Testis (tissue), 3 donors: ENCODE results near the gene NLK. TPM values are rescaled to one million over a fixed set of nuclear protein-coding genes. Genes with fewer than 3 reads are reported as not detected.
"Not testable (repeated sequence)": the region's sequence is repeated elsewhere in the genome, so short reads cannot be mapped to it uniquely, and the experiment has no call there.

ENCODE experiments used
- DNase-seq: peaks from one replicate; pipeline ENCODE4 v3.0.0-alpha.2; 2019
- H3K27ac ChIP-seq, 2 donors: fragments of 200-600 bp; sonication (generic); one replicate each; pipeline ENCODE4 v1.5.1; 2019
- H3K27me3 ChIP-seq: fragments of 200-600 bp; sonication (generic); one replicate; pipeline ENCODE4 v1.5.1; 2019
- H3K36me3 ChIP-seq: fragments of 200-600 bp; sonication (generic); one replicate; pipeline ENCODE4 v1.5.1; 2017; ENCODE audit warnings: low read depth; ENCODE audit errors: missing control alignments
- H3K4me1 ChIP-seq: fragments of 200-600 bp; sonication (generic); one replicate; pipeline ENCODE4 v1.5.1; 2019
- H3K4me3 ChIP-seq, 2 donors: fragments of 200-600 bp; sonication (generic); one replicate each; pipeline ENCODE4 v1.5.1; 2017 to 2019
- H3K9me3 ChIP-seq: fragments of 200-600 bp; sonication (generic); one replicate; pipeline ENCODE4 v1.5.1; 2017
- CTCF ChIP-seq, 3 experiments: fragments of 450-650 bp in 2 of 3; fragments of 200-600 bp in 1 of 3; sonication (generic) in 1 of 3; IDR thresholded peaks; one replicate each; pipeline ENCODE4 v1.5.1; 2016 to 2019; ENCODE audit warnings: antibody characterized with exemption in 3 of 3, mild to moderate bottlenecking in 2 of 3, moderate library complexity in 1 of 3
- POLR2A ChIP-seq: fragments of 450-650 bp; IDR thresholded peaks from one replicate; pipeline ENCODE4 v1.6.1; 2017; ENCODE audit warnings: antibody characterized with exemption, mild to moderate bottlenecking, moderate library complexity
- WGBS, 2 donors: methylation state at CpG; one replicate each; pipeline ENCODE4 v1.1.5; 2018; 5-methylcytosine and 5-hydroxymethylcytosine counted together
- intact Hi-C: fragments of 100-400 bp; cut with DNase I; formaldehyde crosslinking; loops from one replicate; pipeline ENCODE4 v1.15.1; 2023; ENCODE audit warnings: low total_unique reads
- polyA plus RNA-seq: library from polyadenylated mRNA; stranded (reverse); fragments of 350-450 nt; fragmentation: Illumina TruSeq; extraction: RNeasy Lipid Tissue Mini Kit (QIAGEN cat#74804); gene quantifications from one replicate; pipeline ENCODE4 v1.2.3, GENCODE V29; 2014; ENCODE audit warnings: low read depth, low replicate concordance; ENCODE audit not compliant: insufficient read depth
- total RNA-seq, 2 donors: library from RNA; depleted of rRNA; stranded (reverse); fragments of >200 nt; gene quantifications; one replicate each; pipeline ENCODE4 v1.2.3, GENCODE V29; 2016

The NLK gene
- total and polyA plus RNA-seq, 3 donors from 2014 or later: 40.8 to 54.4 (median 47.0) TPM

GRCh38 chr17:28201315-28201714 lies 158.8 kb downstream of the NLK start:
- H3K4me3 ChIP-seq: no peak overlapping the region
- no peaks in the 10 kb centered on the region for H3K9me3 ChIP-seq
- H3K27ac ChIP-seq: no peak overlapping the region
- 90 to 91% methylated on average over 3 of the region's 3 CpGs for WGBS, 2 donors
- TF ChIP-seq CTCF (IDR thresholded peaks at IDR 0.05) (no peak), POLR2A (no peak)
- no peaks in the 10 kb centered on the region for H3K4me1 ChIP-seq
- H3K36me3 ChIP-seq: no peaks in the 10 kb centered on the region
- DNase-seq: no peak
- intact Hi-C loops: no loop called here
- no peaks in the 10 kb centered on the region for H3K27me3 ChIP-seq

- Histone ChIP-seq H3K36me3 (no peaks in the 10 kb centered on the region), H3K4me3 (no peak overlapping the region), H3K9me3 (no peaks in the 10 kb centered on the region), H3K27ac (no peak overlapping the region), H3K4me1 (no peaks in the 10 kb centered on the region), H3K27me3 (no peaks in the 10 kb centered on the region)
- 93 to 94% methylated on average over 3 of the region's 3 CpGs for WGBS, 2 donors
- intact Hi-C loops: no loop called here
- TF ChIP-seq POLR2A (no peak), CTCF (IDR thresholded peaks at IDR 0.05) (no peak)
- no peak for DNase-seq
These were observed 161.8 kb downstream of the NLK start for GRCh38 chr17:28204244-28204643.

GRCh38 chr17:28204751-28205150 lies 162.3 kb downstream of the NLK start:
- 94 to 96% methylated on average over 1 of the region's 1 CpG for WGBS, 2 donors
- TF ChIP-seq POLR2A (no peak), CTCF (IDR thresholded peaks at IDR 0.05) (no peak)
- no peaks in the 10 kb centered on the region for H3K9me3 ChIP-seq
- DNase-seq: no peak
- H3K27ac ChIP-seq: no peak overlapping the region
- H3K4me1 ChIP-seq: no peaks in the 10 kb centered on the region
- no peaks in the 10 kb centered on the region for H3K36me3 ChIP-seq
- intact Hi-C loops: no loop called here
- no peak overlapping the region for H3K4me3 ChIP-seq
- H3K27me3 ChIP-seq: no peaks in the 10 kb centered on the region

GRCh38 chr17:28206292-28206691 lies 163.8 kb downstream of the NLK start:
- intact Hi-C loops: no loop called here
- Histone ChIP-seq H3K4me1 (no peaks in the 10 kb centered on the region), H3K36me3 (no peaks in the 10 kb centered on the region), H3K27ac (no peak overlapping the region), H3K9me3 (no peaks in the 10 kb centered on the region), H3K4me3 (no peak overlapping the region), H3K27me3 (no peaks in the 10 kb centered on the region)
- DNase-seq: no peak
- TF ChIP-seq POLR2A (no peak), CTCF (IDR thresholded peaks at IDR 0.05) (no peak)

- no peak for TF ChIP-seq CTCF (IDR thresholded peaks at IDR 0.05)
- TF ChIP-seq POLR2A: no peak
- Histone ChIP-seq H3K4me1 (no peaks in the 10 kb centered on the region), H3K27me3 (no peaks in the 10 kb centered on the region), H3K36me3 (no peaks in the 10 kb centered on the region), H3K4me3 (no peak overlapping the region), H3K27ac (no peak overlapping the region), H3K9me3 (no peaks in the 10 kb centered on the region)
- intact Hi-C loops: no loop called here
- 92 to 94% methylated on average over 6 to 7 of the region's 7 CpGs for WGBS, 2 donors
- no peak for DNase-seq
These were observed 169.3 kb downstream of the NLK start for GRCh38 chr17:28211811-28212210.

GRCh38 chr17:28213578-28213977 lies 171.1 kb downstream of the NLK start:
- H3K36me3 ChIP-seq, DNase-seq, H3K4me3 ChIP-seq, H3K27ac ChIP-seq, intact Hi-C loops, H3K4me1 ChIP-seq, H3K9me3 ChIP-seq, H3K27me3 ChIP-seq: not testable (repeated sequence)
- WGBS, 2 donors: 88 to 94% methylated on average over 2 of the region's 2 CpGs
